SK-N-SH (cell line): Measurements from ENCODE around the gene PRRX1. TPM values are rescaled to one million over a fixed set of nuclear protein-coding genes. Genes with fewer than 3 reads are reported as not detected.

ENCODE experiments used
- CTCF ChIA-PET: fragments of 300-600, 350-600 bp; formaldehyde crosslinking; extraction: SDS; loops from one replicate; lab custom pipeline; 2021; lab: Yijun Ruan, JAX
- POLR2A ChIA-PET: fragments of 350-600 bp; sonication (Branson Sonifier 250); formaldehyde crosslinking; extraction: SDS; loops from one replicate; lab custom pipeline; 2020; ENCODE audit warnings: antibody characterized with exemption, inconsistent platforms; lab: Yijun Ruan, JAX
- DNase-seq: peaks from one replicate; pipeline ENCODE4 v3.0.0; 2012
- H2AFZ ChIP-seq: fragments of 200-600 bp; sonication (generic); 2 replicates; pipeline ENCODE4 v1.8.1; 2016; ENCODE audit warnings: antibody characterized with exemption, mild to moderate bottlenecking, low read depth
- H3F3A ChIP-seq: fragments of 200-600 bp; sonication (generic); replicated peaks from 2 replicates; pipeline ENCODE3; 2016; ENCODE audit warnings: antibody characterized with exemption, mild to moderate bottlenecking; ENCODE audit not compliant: insufficient read depth
- H3K27ac ChIP-seq, 2 experiments: fragments of 200-500 bp in 1 of 2; fragments of 200-600 bp in 1 of 2; sonication (Bioruptor generic) in 1 of 2; sonication (generic), shearing (Covaris generic) in 1 of 2; 2 replicates each; pipeline versions ENCODE4 v1.5.1 to v1.6.1; 2014 to 2016; ENCODE audit warnings: low read depth in 2 of 2, inconsistent platforms in 1 of 2, low read length in 1 of 2, mild to moderate bottlenecking in 1 of 2, mixed read lengths in 1 of 2
- H3K27me3 ChIP-seq: fragments of 200-600 bp; sonication (generic), shearing (Covaris generic); 2 replicates; pipeline ENCODE4 v1.6.1; 2016; ENCODE audit warnings: mixed run types; ENCODE audit not compliant: insufficient read depth
- H3K36me3 ChIP-seq, 2 experiments: fragments of 200-500 bp in 1 of 2; fragments of 200-600 bp in 1 of 2; sonication (Bioruptor generic) in 1 of 2; sonication (generic) in 1 of 2; replicated peaks in 1 of 2; 2 replicates each; pipeline versions ENCODE3 to v1.5.1; 2014 to 2016; ENCODE audit warnings: low read length in 1 of 2, mild to moderate bottlenecking in 1 of 2; ENCODE audit not compliant: insufficient read depth in 2 of 2, control insufficient read depth in 1 of 2
- H3K4me1 ChIP-seq, 2 experiments: fragments of 200-500 bp in 1 of 2; fragments of 200-600 bp in 1 of 2; sonication (Bioruptor generic) in 1 of 2; sonication (generic), shearing (Covaris generic) in 1 of 2; 2 replicates each; pipeline versions ENCODE4 v1.5.1 to v1.6.1; 2014 to 2016; ENCODE audit warnings: low read depth in 1 of 2, low read length in 1 of 2, mixed run types in 1 of 2; ENCODE audit not compliant: insufficient read depth in 2 of 2, control insufficient read depth in 1 of 2
- H3K4me2 ChIP-seq: fragments of 200-600 bp; sonication (generic), shearing (Covaris generic); 2 replicates; pipeline ENCODE4 v1.6.1; 2017; ENCODE audit warnings: mixed run types
- H3K4me3 ChIP-seq, 2 experiments: fragments of 200-500 bp in 1 of 2; fragments of 200-600 bp in 1 of 2; sonication (Bioruptor generic) in 1 of 2; sonication (generic), shearing (Covaris generic) in 1 of 2; 2 replicates each; pipeline versions ENCODE4 v1.5.1 to v1.8.1; 2014 to 2016; ENCODE audit warnings: low read depth in 2 of 2, inconsistent platforms in 1 of 2, low read length in 1 of 2, mild to moderate bottlenecking in 1 of 2, mixed read lengths in 1 of 2, moderate library complexity in 1 of 2
- H3K79me2 ChIP-seq: fragments of 200-600 bp; sonication (generic); 2 replicates; pipeline ENCODE4 v1.8.1; 2017; ENCODE audit warnings: mild to moderate bottlenecking; ENCODE audit not compliant: insufficient read depth
- H3K9ac ChIP-seq: fragments of 200-600 bp; sonication (generic); 2 replicates; pipeline ENCODE4 v1.6.1; 2017; ENCODE audit warnings: mixed run types
- H3K9me2 ChIP-seq: fragments of 200-600 bp; sonication (generic); 2 replicates; pipeline ENCODE4 v1.6.1; 2017; ENCODE audit warnings: mixed run types
- H3K9me3 ChIP-seq: fragments of 200-600 bp; sonication (generic); 2 replicates; pipeline ENCODE4 v1.6.1; 2017; ENCODE audit warnings: mixed run types, mild to moderate bottlenecking, moderate library complexity
- H4K20me1 ChIP-seq: fragments of 200-600 bp; sonication (generic); 2 replicates; pipeline ENCODE4 v1.6.1; 2017; ENCODE audit warnings: mild to moderate bottlenecking, mixed run types; ENCODE audit not compliant: insufficient read depth
- ELF1 ChIP-seq: IDR thresholded peaks from 2 replicates; pipeline ENCODE4 v1.4.0; 2012
- EP300 ChIP-seq, 2 experiments: IDR thresholded peaks; 2 replicates each; pipeline versions ENCODE4 v1.4.0 to v1.6.1; 2012; ENCODE audit warnings: borderline replicate concordance in 1 of 2, low read depth in 1 of 2, low read length in 1 of 2
- EZH2phosphoT487 ChIP-seq: fragments of 200-600 bp; sonication (generic); IDR thresholded peaks from 2 replicates; pipeline ENCODE4 v1.6.1; 2017; ENCODE audit warnings: low read depth, mixed run types, mild to moderate bottlenecking, antibody characterized with exemption, moderate library complexity, borderline replicate concordance
- FOSL2 ChIP-seq: IDR thresholded peaks from 2 replicates; pipeline ENCODE4 v1.4.0; 2012; ENCODE audit warnings: low read depth, mild to moderate bottlenecking, moderate library complexity, borderline replicate concordance
- FOXM1 ChIP-seq: IDR thresholded peaks from 2 replicates; pipeline ENCODE4 v1.4.0; 2012; ENCODE audit warnings: low read depth, mild to moderate bottlenecking
- MEF2A ChIP-seq: IDR thresholded peaks from 2 replicates; pipeline ENCODE4 v1.4.0; 2012; ENCODE audit warnings: low read depth, borderline replicate concordance
- NFIC ChIP-seq: IDR thresholded peaks from 2 replicates; pipeline ENCODE4 v1.4.0; 2012; ENCODE audit warnings: borderline replicate concordance
- POLR2AphosphoS5 ChIP-seq: IDR thresholded peaks from 2 replicates; pipeline ENCODE4 v1.6.1; 2012; ENCODE audit warnings: low read depth, low read length
- RAD21 ChIP-seq: IDR thresholded peaks from 2 replicates; pipeline ENCODE4 v1.6.1; 2012; ENCODE audit warnings: mild to moderate bottlenecking, low read length
- RCOR1 ChIP-seq: fragments of 150-350 bp; IDR thresholded peaks from 2 replicates; pipeline ENCODE4 v1.6.1; 2017; ENCODE audit warnings: antibody characterized with exemption, low read length
- RFX5 ChIP-seq: IDR thresholded peaks from 2 replicates; pipeline ENCODE4 v1.6.1; 2012; ENCODE audit warnings: mild to moderate bottlenecking, improper control_type of control experiment, low read length
- SIN3A ChIP-seq: IDR thresholded peaks from 2 replicates; pipeline ENCODE4 v1.6.1; 2012; ENCODE audit warnings: low read depth, mild to moderate bottlenecking, low read length, moderate library complexity, borderline replicate concordance
- TAF1 ChIP-seq: IDR thresholded peaks from 2 replicates; pipeline ENCODE4 v1.6.1; 2012; ENCODE audit warnings: low read depth, mild to moderate bottlenecking, low read length, moderate library complexity, borderline replicate concordance
- TCF12 ChIP-seq: IDR thresholded peaks from 2 replicates; pipeline ENCODE4 v1.4.0; 2012
- TEAD4 ChIP-seq: IDR thresholded peaks from 2 replicates; pipeline ENCODE4 v1.4.0; 2012; ENCODE audit warnings: mild to moderate bottlenecking, borderline replicate concordance; ENCODE audit not compliant: insufficient read depth
- USF2 ChIP-seq: fragments of 150-350 bp; IDR thresholded peaks from 2 replicates; pipeline ENCODE4 v1.6.1; 2017; ENCODE audit warnings: antibody characterized with exemption, low read length, low read depth, borderline replicate concordance
- ZBTB33 ChIP-seq: IDR thresholded peaks from 2 replicates; pipeline ENCODE4 v1.4.0; 2012; ENCODE audit warnings: low read depth, borderline replicate concordance
- WGBS: methylation state at CpG from one replicate; pipeline ENCODE4 v1.1.6; 2017; ENCODE audit warnings: low lambda C conversion rate; 5-methylcytosine and 5-hydroxymethylcytosine counted together
- polyA plus RNA-seq, 3 experiments: library from polyadenylated mRNA; depleted of rRNA; stranded (reverse); fragments of >200 nt; gene quantifications; 2 replicates each; pipeline ENCODE4 v1.2.3, GENCODE V29; 2012
- TF ChIP-seq, protein P1 (sequence below): fragments of 150-350 bp; IDR thresholded peaks from 2 replicates; pipeline ENCODE4 v1.6.1; 2016; ENCODE audit warnings: mild to moderate bottlenecking, low read depth, low read length
- TF ChIP-seq, protein P2 (sequence below): IDR thresholded peaks from 2 replicates; pipeline ENCODE4 v1.4.0; 2012; ENCODE audit warnings: low read depth

The PRRX1 gene
- polyA plus RNA-seq, 1 of the 3 experiments (the other 2 are of a cell fraction), result 356 TPM

DNA sequence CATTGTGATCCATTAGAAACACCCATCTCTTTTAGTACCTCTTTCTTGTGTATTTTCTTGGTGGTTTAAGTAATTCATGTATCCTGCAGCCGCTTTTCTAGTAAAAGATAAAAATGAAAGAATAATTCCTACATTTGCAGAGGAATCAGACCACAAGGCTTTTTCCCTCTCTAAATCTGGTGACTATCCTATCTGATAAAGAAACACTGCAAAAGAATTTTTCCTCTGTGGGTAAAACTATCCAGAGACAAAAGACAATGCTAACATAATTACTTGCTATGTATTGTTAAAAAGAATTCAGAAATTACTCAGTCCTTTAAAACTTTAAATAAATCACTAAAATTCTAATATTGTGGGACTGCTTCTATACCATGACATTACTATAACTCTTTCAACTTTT is 51.0 kb downstream of the PRRX1 start:
- peak overlapping the region; percentile 29 for H3K4me2 ChIP-seq

More for the DNA sequence above, 51.0 kb downstream of the PRRX1 start:
- ChIA-PET POLR2A (no interaction called here), CTCF (no interaction called here)
- DNase-seq, result no peak
- Histone ChIP-seq H3K9me2 (no peaks in the 10 kb centered on the region), H3K79me2 (peaks cover 96% of the 10 kb centered on the region), H3K9me3 (no peaks in the 10 kb centered on the region), H4K20me1 (no peaks in the 10 kb centered on the region; the same call in 1 of the 2 replicates), H3F3A (peaks cover 77% of the 10 kb centered on the region), H3K4me1 (peaks cover 10 to 46% of the 10 kb centered on the region in 2 experiments), H3K27ac (peak overlapping the region; percentile 63 to 99; a peak in 3 of 4 replicates), H3K27me3 (no peaks in the 10 kb centered on the region), H3K36me3 (peaks cover 46 to 68% of the 10 kb centered on the region in 2 experiments), H3K4me3 (no peak overlapping the region), H2AFZ (no peak overlapping the region), H3K9ac (peak overlapping the region; percentile 20; the same call in 1 of the 2 replicates)
- TF ChIP-seq TCF12, result peak; percentile 55
- TF ChIP-seq ELF1, result no peak
- TF ChIP-seq RFX5, result no peak
- TF ChIP-seq TEAD4, result no peak
- TF ChIP-seq SIN3A, result no peak
- peak in 1 of 2 experiments; percentile 28; a peak in 1 of 4 replicates for TF ChIP-seq EP300 (IDR thresholded peaks at IDR 0.05; ENCODE audit: borderline replicate concordance in 1 of 2, low read depth in 1 of 2, low read length in 1 of 2)
- TF ChIP-seq, protein P1, sequence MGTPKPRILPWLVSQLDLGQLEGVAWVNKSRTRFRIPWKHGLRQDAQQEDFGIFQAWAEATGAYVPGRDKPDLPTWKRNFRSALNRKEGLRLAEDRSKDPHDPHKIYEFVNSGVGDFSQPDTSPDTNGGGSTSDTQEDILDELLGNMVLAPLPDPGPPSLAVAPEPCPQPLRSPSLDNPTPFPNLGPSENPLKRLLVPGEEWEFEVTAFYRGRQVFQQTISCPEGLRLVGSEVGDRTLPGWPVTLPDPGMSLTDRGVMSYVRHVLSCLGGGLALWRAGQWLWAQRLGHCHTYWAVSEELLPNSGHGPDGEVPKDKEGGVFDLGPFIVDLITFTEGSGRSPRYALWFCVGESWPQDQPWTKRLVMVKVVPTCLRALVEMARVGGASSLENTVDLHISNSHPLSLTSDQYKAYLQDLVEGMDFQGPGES, result no peak
- TF ChIP-seq USF2, result no peak
- TF ChIP-seq NFIC, result 0 out of 2 replicates have a peak, but pooled peaks have one; percentile 24
- TF ChIP-seq FOXM1, result no peak
- TF ChIP-seq RCOR1, result no peak
- no peak for TF ChIP-seq MEF2A
- no peak for TF ChIP-seq POLR2AphosphoS5
- TF ChIP-seq, protein P2, sequence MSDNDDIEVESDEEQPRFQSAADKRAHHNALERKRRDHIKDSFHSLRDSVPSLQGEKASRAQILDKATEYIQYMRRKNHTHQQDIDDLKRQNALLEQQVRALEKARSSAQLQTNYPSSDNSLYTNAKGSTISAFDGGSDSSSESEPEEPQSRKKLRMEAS, result no peak
- no peak for TF ChIP-seq RAD21
- TF ChIP-seq TAF1, result no peak
- TF ChIP-seq EZH2phosphoT487, result no peak
- TF ChIP-seq ZBTB33, result no peak
- TF ChIP-seq FOSL2, result 0 out of 2 replicates have a peak, but pooled peaks have one; percentile 9
- WGBS, result 40% methylated on average over 1 of the region's 1 CpG
